ENCODE results near the gene FAT1.
"Not testable (repeated sequence)": the region's sequence is repeated elsewhere in the genome, so short reads cannot be mapped to it uniquely, and the experiment has no call there.

Gene FAT1

DNA sequence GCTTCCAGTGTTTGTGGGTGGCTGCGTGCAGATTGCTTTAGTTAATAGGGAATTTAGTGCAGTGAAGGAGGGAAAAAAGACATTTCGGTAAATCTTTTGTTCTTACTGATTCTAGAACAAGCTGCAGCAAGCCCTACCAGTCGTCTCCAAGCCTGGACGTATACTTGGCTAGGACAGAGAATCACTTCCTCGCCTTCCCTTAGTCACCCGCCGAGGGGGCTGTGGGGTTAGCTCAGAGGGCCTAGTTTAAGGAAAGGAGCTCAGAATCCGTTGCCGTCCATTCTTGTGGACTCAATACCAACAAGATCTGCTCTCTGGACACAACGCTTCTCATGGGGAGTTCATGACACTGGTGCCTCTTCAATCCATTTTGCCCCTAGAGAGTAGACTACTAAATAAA, 36.3 kb upstream of the FAT1 start:
- Mint-ChIP-seq H3K4me3 (no peak overlapping the region), H3K27me3 (no peaks in the 10 kb centered on the region), H3K36me3 (ENCODE audit: low read depth) (no peaks in the 10 kb centered on the region), H3K27ac (no peak overlapping the region), H3K9me3 (peaks cover 18% of the 10 kb centered on the region), H3K4me1 (ENCODE audit: low read depth) (no peaks in the 10 kb centered on the region)

DNA sequence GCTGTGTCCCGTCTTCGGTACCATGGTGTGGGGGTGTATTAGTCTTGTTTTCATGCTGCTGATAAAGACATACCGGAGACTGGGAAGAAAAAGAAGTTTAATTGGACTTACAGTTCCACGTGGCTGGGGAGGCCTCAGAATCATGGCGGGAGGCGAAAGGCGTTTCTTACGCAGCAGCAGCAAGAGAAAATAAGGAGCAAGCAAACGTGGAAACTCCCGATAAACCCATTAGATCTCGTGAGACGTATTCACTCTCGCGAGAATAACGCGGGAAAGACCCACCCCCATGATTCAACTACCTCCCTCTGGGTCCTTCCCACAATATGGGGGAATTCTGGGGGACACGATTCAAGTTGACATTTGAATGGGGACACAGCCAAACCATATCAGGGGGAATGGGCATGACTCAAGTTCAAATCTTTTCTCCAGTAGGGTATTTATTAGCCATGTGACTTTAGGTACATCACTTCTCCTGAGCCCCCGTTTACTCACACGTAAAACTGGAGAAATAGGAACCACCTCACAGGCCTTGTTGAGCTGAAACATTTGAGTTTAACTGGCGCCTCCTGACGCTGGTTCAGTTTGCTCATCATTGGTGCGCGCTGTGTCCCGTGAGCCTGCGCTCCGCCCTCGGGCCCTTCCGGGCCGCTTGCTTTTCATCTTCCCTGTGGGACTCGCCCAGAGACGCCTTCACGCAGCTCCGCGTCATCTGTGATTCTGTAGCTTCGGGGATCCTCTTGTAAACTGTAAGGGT, 35.5 kb upstream of the FAT1 start:
- Mint-ChIP-seq H3K36me3 (ENCODE audit: low read depth) (no peaks in the 10 kb centered on the region), H3K4me1 (ENCODE audit: low read depth) (no peaks in the 10 kb centered on the region), H3K27ac (no peak overlapping the region), H3K9me3 (peaks cover 18% of the 10 kb centered on the region), H3K4me3 (no peak overlapping the region), H3K27me3 (no peaks in the 10 kb centered on the region)

DNA sequence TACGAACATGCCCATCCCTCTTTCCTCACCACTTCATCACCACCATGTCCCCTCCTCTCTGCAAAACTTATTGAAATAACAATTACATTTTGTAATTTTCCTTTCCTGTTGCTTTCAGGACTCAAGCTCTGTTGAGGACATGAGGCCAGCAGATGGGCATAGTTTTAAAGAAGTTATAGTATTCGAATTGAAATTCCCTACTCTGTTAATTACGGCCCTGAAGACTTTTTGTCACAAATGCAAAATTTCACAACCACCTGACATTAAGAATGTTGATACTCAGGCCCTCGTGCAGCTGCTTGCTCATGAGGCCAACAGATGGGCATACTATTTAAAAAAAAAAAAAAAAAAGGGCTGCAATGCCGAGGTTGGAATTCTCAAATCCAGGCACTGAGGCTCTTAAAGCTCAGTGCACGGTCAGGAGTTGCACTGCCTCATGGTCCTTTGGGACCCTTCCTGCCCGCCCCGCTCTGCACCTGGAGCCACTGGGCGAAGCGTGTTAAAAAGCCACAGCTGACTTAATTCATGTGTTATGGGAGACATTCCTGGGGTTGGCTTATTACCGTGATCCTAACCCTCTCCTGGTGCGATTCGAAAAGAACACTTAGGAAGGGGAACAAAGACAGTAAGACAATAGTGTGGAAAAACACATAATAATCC, 34.2 kb upstream of the FAT1 start:
- Mint-ChIP-seq H3K36me3 (ENCODE audit: low read depth) (no peaks in the 10 kb centered on the region), H3K9me3 (peaks cover 18% of the 10 kb centered on the region), H3K4me1 (ENCODE audit: low read depth) (no peaks in the 10 kb centered on the region), H3K27ac (no peak overlapping the region), H3K27me3 (no peaks in the 10 kb centered on the region), H3K4me3 (no peak overlapping the region)

DNA sequence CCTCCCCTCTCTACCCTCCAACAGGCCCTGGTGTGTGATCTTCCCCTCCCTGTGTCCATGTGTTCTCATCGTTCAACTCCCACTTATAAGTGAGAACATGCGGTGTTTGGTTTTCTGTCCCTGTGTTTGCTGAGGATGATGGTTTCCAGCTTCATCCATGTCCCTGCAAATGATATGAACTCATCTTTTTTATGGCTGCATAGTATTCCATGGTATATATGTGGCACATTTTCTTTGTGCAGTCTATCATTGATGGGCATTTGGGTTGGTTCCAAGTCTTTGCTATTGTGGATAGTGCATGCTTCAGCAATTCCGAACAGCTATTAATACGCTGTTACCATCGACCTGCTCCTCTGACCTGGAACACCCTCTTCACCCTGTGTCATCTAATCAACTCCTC, 32.9 kb upstream of the FAT1 start:
- not testable (repeated sequence) for H3K4me1 Mint-ChIP-seq (ENCODE audit: low read depth); H3K4me3 Mint-ChIP-seq; H3K36me3 Mint-ChIP-seq (ENCODE audit: low read depth); H3K27me3 Mint-ChIP-seq; H3K27ac Mint-ChIP-seq
- peaks cover 18% of the 10 kb centered on the region for H3K9me3 Mint-ChIP-seq

DNA sequence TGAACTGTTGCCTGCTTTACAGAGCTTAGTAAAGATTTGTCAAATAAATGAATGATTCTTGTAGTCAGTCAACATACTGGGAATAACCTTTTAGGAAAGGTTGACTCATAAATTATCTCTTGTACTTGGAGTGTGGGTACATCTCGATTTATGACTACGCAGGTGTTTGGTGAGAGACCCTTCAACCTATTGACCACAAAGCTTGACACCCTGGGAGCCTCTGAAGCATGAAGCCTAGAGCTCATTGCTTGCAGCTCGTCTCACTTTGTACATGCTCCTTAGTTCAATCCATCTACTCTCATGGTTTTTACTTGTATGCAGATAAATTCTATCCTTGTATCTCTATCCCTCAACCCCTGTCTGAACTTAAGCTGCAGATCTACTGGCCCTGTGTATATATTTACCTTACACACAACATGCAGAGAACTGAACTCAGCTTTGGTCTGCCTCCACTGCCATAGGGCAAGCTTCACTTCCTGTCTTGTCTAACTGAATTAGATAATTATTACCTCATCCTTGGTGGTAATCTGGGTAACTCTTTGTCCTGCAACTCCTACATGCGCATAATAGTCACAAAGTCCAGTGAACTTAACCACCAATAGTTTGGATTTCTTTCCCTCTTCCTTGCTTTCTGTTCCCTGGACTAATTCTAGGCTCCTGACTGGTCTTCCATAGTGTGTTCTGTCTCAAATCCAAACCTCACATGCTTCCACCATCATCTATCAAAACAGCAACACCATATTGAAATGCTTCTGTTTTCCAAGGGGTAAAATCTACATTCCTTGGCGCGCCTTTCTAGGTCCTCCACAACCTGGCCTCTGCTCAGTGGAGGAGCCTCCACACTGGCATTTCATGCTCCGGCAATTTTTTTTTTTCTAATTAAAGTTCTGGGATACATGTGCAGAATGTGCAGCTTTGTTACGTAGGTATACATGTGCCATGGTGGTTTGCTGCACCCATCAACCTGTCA, 32.2 kb upstream of the FAT1 start:
- Mint-ChIP-seq H3K27ac (no peak overlapping the region), H3K27me3 (no peaks in the 10 kb centered on the region), H3K9me3 (peaks cover 15% of the 10 kb centered on the region), H3K4me1 (ENCODE audit: low read depth) (no peaks in the 10 kb centered on the region), H3K36me3 (ENCODE audit: low read depth) (no peaks in the 10 kb centered on the region), H3K4me3 (no peak overlapping the region)

- Mint-ChIP-seq H3K4me3 (no peak overlapping the region), H3K27me3 (no peaks in the 10 kb centered on the region)
Observed at GRCh38 chr4:186754976-186755375, 31.3 kb upstream of the FAT1 start.

GRCh38 chr4:186752325-186752724, 28.7 kb upstream of the FAT1 start:
- Mint-ChIP-seq H3K27ac (no peak overlapping the region), H3K36me3 (ENCODE audit: low read depth) (no peaks in the 10 kb centered on the region), H3K27me3 (no peaks in the 10 kb centered on the region), H3K4me3 (no peak overlapping the region), H3K9me3 (peaks cover 8% of the 10 kb centered on the region), H3K4me1 (ENCODE audit: low read depth) (no peaks in the 10 kb centered on the region)

More at GRCh38 chr4:186754976-186755375, 31.3 kb upstream of the FAT1 start:
- Mint-ChIP-seq H3K9me3 (peaks cover 11% of the 10 kb centered on the region), H3K36me3 (ENCODE audit: low read depth) (no peaks in the 10 kb centered on the region), H3K4me1 (ENCODE audit: low read depth) (no peaks in the 10 kb centered on the region), H3K27ac (no peak overlapping the region)

GRCh38 chr4:186749611-186750281, 26.1 kb upstream of the FAT1 start:
- Mint-ChIP-seq H3K27me3 (no peaks in the 10 kb centered on the region), H3K4me1 (ENCODE audit: low read depth) (no peaks in the 10 kb centered on the region), H3K36me3 (ENCODE audit: low read depth) (no peaks in the 10 kb centered on the region), H3K4me3 (no peak overlapping the region), H3K27ac (no peak overlapping the region), H3K9me3 (no peaks in the 10 kb centered on the region)

DNA sequence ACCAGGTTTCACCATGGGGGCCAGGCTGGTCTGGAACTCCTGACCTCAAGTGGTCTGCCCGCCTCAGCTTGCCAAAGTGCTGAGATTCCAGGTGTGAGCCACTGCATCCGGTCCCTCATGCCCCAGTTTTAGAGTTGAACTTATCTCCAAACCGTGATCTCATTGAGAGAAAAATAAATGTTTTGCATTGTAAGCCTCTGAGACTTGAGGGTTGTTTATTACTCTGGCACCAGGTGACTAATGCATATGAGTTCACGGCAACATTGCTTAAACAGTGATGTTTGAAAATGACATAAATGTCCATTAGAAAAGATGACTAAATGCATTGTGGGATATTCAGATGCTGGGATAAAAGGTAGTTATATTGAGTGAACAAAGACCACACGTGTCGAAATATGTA, 22.9 kb upstream of the FAT1 start:
- Mint-ChIP-seq H3K9me3 (no peaks in the 10 kb centered on the region), H3K27ac (no peak overlapping the region), H3K36me3 (ENCODE audit: low read depth) (no peaks in the 10 kb centered on the region), H3K4me1 (ENCODE audit: low read depth) (no peaks in the 10 kb centered on the region), H3K4me3 (no peak overlapping the region), H3K27me3 (no peaks in the 10 kb centered on the region)

GRCh38 chr4:186743261-186743660, 19.6 kb upstream of the FAT1 start:
- Mint-ChIP-seq H3K4me1 (ENCODE audit: low read depth) (no peaks in the 10 kb centered on the region), H3K27ac (no peak overlapping the region), H3K4me3 (no peak overlapping the region), H3K27me3 (no peaks in the 10 kb centered on the region), H3K36me3 (ENCODE audit: low read depth) (no peaks in the 10 kb centered on the region), H3K9me3 (peaks cover 4% of the 10 kb centered on the region)

- no peak overlapping the region for H3K27ac Mint-ChIP-seq
- H3K27me3 Mint-ChIP-seq, result no peaks in the 10 kb centered on the region
- peaks cover 4% of the 10 kb centered on the region for H3K9me3 Mint-ChIP-seq
- no peak overlapping the region for H3K4me3 Mint-ChIP-seq
- no peaks in the 10 kb centered on the region for H3K36me3 Mint-ChIP-seq (ENCODE audit: low read depth)
- H3K4me1 Mint-ChIP-seq (ENCODE audit: low read depth), result no peaks in the 10 kb centered on the region
Observed at GRCh38 chr4:186740822-186741221, 17.2 kb upstream of the FAT1 start.

GRCh38 chr4:186739802-186740434, 16.3 kb upstream of the FAT1 start:
- H3K27me3 Mint-ChIP-seq, result no peaks in the 10 kb centered on the region
- peaks cover 4% of the 10 kb centered on the region for H3K9me3 Mint-ChIP-seq
- no peak overlapping the region for H3K27ac Mint-ChIP-seq
- no peaks in the 10 kb centered on the region for H3K36me3 Mint-ChIP-seq (ENCODE audit: low read depth)
- no peak overlapping the region for H3K4me3 Mint-ChIP-seq
- H3K4me1 Mint-ChIP-seq (ENCODE audit: low read depth), result no peaks in the 10 kb centered on the region

DNA sequence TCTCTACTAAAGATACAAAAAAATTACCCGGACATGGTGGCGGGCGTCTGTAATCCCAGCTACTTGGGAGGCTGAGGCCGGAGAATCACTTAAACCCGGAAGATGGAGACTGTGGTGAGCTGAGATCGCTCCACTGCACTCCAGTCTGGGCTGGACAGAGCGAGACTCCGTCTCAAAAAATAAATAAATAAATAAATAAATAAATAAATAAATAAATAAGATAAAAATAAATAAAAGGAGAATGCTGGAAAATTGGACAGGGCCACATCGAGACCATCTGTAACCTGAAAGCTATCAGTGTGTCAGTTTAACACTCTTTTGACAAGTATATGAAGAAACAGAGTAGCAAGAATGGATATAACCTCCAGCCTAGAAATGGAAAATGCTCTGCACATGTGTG, 15.7 kb upstream of the FAT1 start:
- H3K27me3 Mint-ChIP-seq, result no peaks in the 10 kb centered on the region
- no peaks in the 10 kb centered on the region for H3K4me1 Mint-ChIP-seq (ENCODE audit: low read depth)
- no peak overlapping the region for H3K4me3 Mint-ChIP-seq
- H3K27ac Mint-ChIP-seq, result no peak overlapping the region
- H3K36me3 Mint-ChIP-seq (ENCODE audit: low read depth), result no peaks in the 10 kb centered on the region
- H3K9me3 Mint-ChIP-seq, result peaks cover 4% of the 10 kb centered on the region

DNA sequence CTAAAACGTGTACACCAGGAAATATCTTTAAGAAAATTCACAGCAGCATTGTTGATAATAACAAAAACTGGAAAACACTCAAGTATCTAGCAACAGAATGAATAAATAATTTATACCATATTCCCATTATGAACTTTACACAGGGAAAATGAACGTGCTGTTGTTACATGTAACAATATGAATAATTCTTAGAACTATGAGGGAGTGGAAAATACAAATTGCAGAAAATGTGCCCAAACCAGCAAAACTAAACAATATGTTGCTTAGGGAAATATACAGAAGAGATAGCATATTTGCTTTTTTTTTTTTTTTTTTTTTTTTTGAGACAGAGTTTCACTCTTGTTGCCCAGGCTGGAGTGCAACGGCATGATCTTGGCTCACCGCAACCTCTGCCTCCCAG, 14.8 kb upstream of the FAT1 start:
- Mint-ChIP-seq H3K27ac (no peak overlapping the region), H3K4me1 (ENCODE audit: low read depth) (no peaks in the 10 kb centered on the region), H3K27me3 (no peaks in the 10 kb centered on the region), H3K9me3 (peaks cover 4% of the 10 kb centered on the region), H3K36me3 (ENCODE audit: low read depth) (no peaks in the 10 kb centered on the region), H3K4me3 (no peak overlapping the region)
